GM19455 (cell line): ENCODE data around the gene PLA2G4F.
"Not testable (repeated sequence)": the region's sequence is repeated elsewhere in the genome, so short reads cannot be mapped to it uniquely, and the experiment has no call there.

Source experiments
- ATAC-seq: cut with Tn5 transposase; IDR thresholded peaks from one replicate; pipeline ENCODE4 v1.9.1; 2021; ENCODE audit not compliant: unreplicated experiment

The PLA2G4F gene

GRCh38 chr15:42100021-42100800 is 56.2 kb downstream of the PLA2G4F start:
- ATAC-seq = no peak

- ATAC-seq = no peak
Observed at GRCh38 chr15:42097018-42097417, 59.4 kb downstream of the PLA2G4F start.

- ATAC-seq = no peak
Observed at GRCh38 chr15:42094512-42094963, 61.9 kb downstream of the PLA2G4F start, which contains the start of gene PLA2G4D. Gene PLA2G4D, minus strand, starts transcription at chr15:42094562. Its CDS starts 103 bp downstream, at chr15:42094459.

- ATAC-seq = no peak
Observed at GRCh38 chr15:42093966-42094365, 62.5 kb downstream of the PLA2G4F start.

GRCh38 chr15:42092398-42093318 is 63.8 kb downstream of the PLA2G4F start:
- ATAC-seq = no peak

GRCh38 chr15:42091753-42092397 is 64.6 kb downstream of the PLA2G4F start:
- ATAC-seq = not testable (repeated sequence)

- no peak for ATAC-seq
Observed at GRCh38 chr15:42090781-42091180, 65.7 kb downstream of the PLA2G4F start.

GRCh38 chr15:42090370-42090769 is 66.1 kb downstream of the PLA2G4F start:
- no peak for ATAC-seq

- ATAC-seq = no peak
Observed at GRCh38 chr15:42089942-42090341, 66.5 kb downstream of the PLA2G4F start.
